Medulla oblongata (tissue), 1 donor: ENCODE measurements around the gene PCDHGB5.
"Not testable (repeated sequence)": the region's sequence is repeated elsewhere in the genome, so short reads cannot be mapped to it uniquely, and the experiment has no call there.

Source experiments
- DNase-seq: peaks from one replicate; pipeline ENCODE4 v3.0.0-alpha.2; 2015; ENCODE audit errors: extremely low spot score

PCDHGB5 gene

GRCh38 chr5:141375444-141376155 is 22.1 kb upstream of the PCDHGB5 start:
- DNase-seq, result not testable (repeated sequence)

GRCh38 chr5:141382469-141383294 is 15.1 kb upstream of the PCDHGB5 start, which contains the start of gene PCDHGA7:
PCDHGA7 (plus strand) TSS chr5:141382742; CDS start chr5:141382900, 158 bp downstream.
- no peak for DNase-seq

- no peak for DNase-seq
These were observed 14.4 kb upstream of the PCDHGB5 start for GRCh38 chr5:141383345-141383744.

GRCh38 chr5:141384471-141385267 is 13.1 kb upstream of the PCDHGB5 start:
- DNase-seq, result no peak

GRCh38 chr5:141387557-141388311 is 10.0 kb upstream of the PCDHGB5 start, which contains the start of gene PCDHGB4:
PCDHGB4 (plus strand) TSS chr5:141387698; CDS start chr5:141387885, 187 bp downstream.
- peak; percentile 4 for DNase-seq

- DNase-seq, result no peak
These were observed 9.1 kb upstream of the PCDHGB5 start for GRCh38 chr5:141388661-141389060.

- DNase-seq, result no peak
These were observed 8.3 kb upstream of the PCDHGB5 start for GRCh38 chr5:141389153-141390042.

- no peak for DNase-seq
These were observed 5.1 kb upstream of the PCDHGB5 start, which contains the start of gene PCDHGA8 for GRCh38 chr5:141392429-141393198. PCDHGA8 (plus strand) TSS chr5:141392633; CDS start chr5:141392814, 181 bp downstream.

GRCh38 chr5:141393267-141393666 is 4.5 kb upstream of the PCDHGB5 start:
- no peak for DNase-seq

- not testable (repeated sequence) for DNase-seq
These were observed 3.2 kb upstream of the PCDHGB5 start for GRCh38 chr5:141394401-141395187.

GRCh38 chr5:141398608-141399007 is 861 bp downstream of the PCDHGB5 start:
- no peak for DNase-seq

- DNase-seq, result no peak
These were observed 2.0 kb downstream of the PCDHGB5 start for GRCh38 chr5:141399555-141400258.

- DNase-seq, result peak; percentile 27
These were observed 5.0 kb downstream of the PCDHGB5 start, which contains the start of gene PCDHGA9 for GRCh38 chr5:141402553-141403243. PCDHGA9 (plus strand) TSS chr5:141402778; CDS start chr5:141402953, 175 bp downstream.

- DNase-seq, result no peak
These were observed 5.6 kb downstream of the PCDHGB5 start for GRCh38 chr5:141403387-141403786.

GRCh38 chr5:141407790-141408505 is 10.2 kb downstream of the PCDHGB5 start, which contains the start of gene PCDHGB6:
PCDHGB6 (plus strand) TSS chr5:141408021; CDS start chr5:141408203, 182 bp downstream.
- not testable (repeated sequence) for DNase-seq
